Heart left ventricle (tissue), 16 donors: ENCODE measurements around the gene MINDY4. TPM values are rescaled to one million over a fixed set of nuclear protein-coding genes. Genes with fewer than 3 reads are reported as not detected.

ENCODE experiments used
- ATAC-seq, 4 donors: fragments of 200-7000 bp; cut with Tn5 transposase; one replicate each; pipeline ENCODE4 v1.9.1; 2020 to 2022; ENCODE audit warnings: moderate library complexity in 4 of 4, mild to moderate bottlenecking in 3 of 4, moderate number of reproducible peaks in 1 of 4
- DNase-seq, 5 donors: peaks; one replicate each; pipeline ENCODE4 v3.0.0-alpha.2; 2020
- H3K27ac ChIP-seq, 12 donors: fragments of 200-600 bp; sonication (generic) in 4 of 12; one replicate each; pipeline versions ENCODE4 v1.5.0 to v1.8.0; 2016 to 2022; ENCODE audit warnings: mild to moderate bottlenecking in 2 of 12
- H3K27me3 ChIP-seq, 9 donors: fragments of 200-600 bp; sonication (generic) in 2 of 9; one replicate each; pipeline versions ENCODE4 v1.5.1 to v1.8.0; 2016 to 2022; ENCODE audit warnings: mild to moderate bottlenecking in 3 of 9
- H3K36me3 ChIP-seq, 9 donors: fragments of 200-600 bp; sonication (generic) in 2 of 9; one replicate each; pipeline versions ENCODE4 v1.5.0 to v1.8.0; 2018 to 2022; ENCODE audit warnings: mild to moderate bottlenecking in 2 of 9
- H3K4me1 ChIP-seq, 12 donors: fragments of 200-600 bp; sonication (generic) in 4 of 12; one replicate each; pipeline versions ENCODE4 v1.5.0 to v1.8.0; 2016 to 2022; ENCODE audit warnings: mild to moderate bottlenecking in 3 of 12
- H3K4me3 ChIP-seq, 12 donors: fragments of 200-600 bp; sonication (generic) in 4 of 12; one replicate each; pipeline versions ENCODE4 v1.5.0 to v1.8.0; 2017 to 2022; ENCODE audit warnings: mild to moderate bottlenecking in 9 of 12, moderate library complexity in 4 of 12
- H3K9me3 ChIP-seq, 12 donors: fragments of 200-600 bp; sonication (generic) in 4 of 12; one replicate each; pipeline versions ENCODE4 v1.5.0 to v1.8.0; 2016 to 2022; ENCODE audit warnings: mild to moderate bottlenecking in 1 of 12
- POLR2A ChIP-seq, 2 donors: fragments of 450-650 bp; IDR thresholded peaks; one replicate each; pipeline ENCODE4 v1.6.1; 2017; ENCODE audit warnings: antibody characterized with exemption in 2 of 2, mild to moderate bottlenecking in 2 of 2, moderate library complexity in 2 of 2
- WGBS, 4 donors: extraction: QIAGEN DNeasy Blood & Tissue Kit in 2 of 4; methylation state at CpG; one replicate each; pipeline versions ENCODE4 v1.1.5 to v1.1.7; 2013 to 2018; 5-methylcytosine and 5-hydroxymethylcytosine counted together
- intact Hi-C, 10 donors: fragments of 100-400 bp; cut with DNase I; formaldehyde crosslinking; loops; one replicate each; pipeline versions ENCODE4 v1.11.1 to v1.14.2; 2022
- polyA plus RNA-seq, 2 donors: library from polyadenylated mRNA; stranded (reverse); fragments of 200-250 nt; gene quantifications; one replicate each; pipeline ENCODE4 v1.2.3, GENCODE V29; 2013
- total RNA-seq, 9 donors: library from RNA; depleted of rRNA in 2 of 9; stranded (reverse); fragments of >200 nt in 2 of 9; fragmentation: NEBNext Ultra II Directional in 3 of 9; extraction: Animal tissue kit (Norgen Biotek cat#: 25700) in 3 of 9; gene quantifications; one replicate each; pipeline versions ENCODE4 v1.1.0 to v1.2.4, GENCODE V29; 2016 to 2023
- TF ChIP-seq, protein P1 (sequence below), 12 donors: fragments of 200-600 bp; sonication (generic) in 4 of 12; IDR thresholded peaks; one replicate each; pipeline versions ENCODE4 v1.5.0 to v1.8.0; 2018 to 2022; ENCODE audit warnings: antibody characterized with exemption in 12 of 12, mild to moderate bottlenecking in 5 of 12
- donor health status: ischemic (EF 13 %, LVEDD 7.1; RV severe dilation, severe dysfunction).
- donor health status: healthy with polysubstance abuse.
- donor health status: DM: no; HTN: yes; CAD: no.
- donor health status: DM: no; HTN: no; CAD: no.
- donor health status: ischemic (EF 25% LVEDD 6.9; RV normal size, moderate dysfunction).
- donor health status: ischemic (EF 25% LVEDD 5.7; RV mildly dilated, moderate dysfunction).
- donor health status: healthy.
- donor health status: DM: yes; HTN: yes; CAD: no.
- donor health status: ischemic (EF 35%, LVEDD 5.7; RV mildly dilated, moderate dysfunction).
- donor health status: nonischemic (EF 11% LVEDD 7.7; RV severe dilation, severe dysfunction).
- donor health status: DM: yes; HTN: yes; CAD: no.
- donor health status: PGD.
- donor health status: ischemic (EF 29% LVEDD 5.4; RV normal size, mild dysfunction).
- donor health status: nonischemic (EF 23%, LVEDD 6.1; RV moderate dilation, normal function).

The MINDY4 gene
- total and polyA plus RNA-seq, 11 donors = 1.3 to 6.0 (median 2.9) TPM

DNA sequence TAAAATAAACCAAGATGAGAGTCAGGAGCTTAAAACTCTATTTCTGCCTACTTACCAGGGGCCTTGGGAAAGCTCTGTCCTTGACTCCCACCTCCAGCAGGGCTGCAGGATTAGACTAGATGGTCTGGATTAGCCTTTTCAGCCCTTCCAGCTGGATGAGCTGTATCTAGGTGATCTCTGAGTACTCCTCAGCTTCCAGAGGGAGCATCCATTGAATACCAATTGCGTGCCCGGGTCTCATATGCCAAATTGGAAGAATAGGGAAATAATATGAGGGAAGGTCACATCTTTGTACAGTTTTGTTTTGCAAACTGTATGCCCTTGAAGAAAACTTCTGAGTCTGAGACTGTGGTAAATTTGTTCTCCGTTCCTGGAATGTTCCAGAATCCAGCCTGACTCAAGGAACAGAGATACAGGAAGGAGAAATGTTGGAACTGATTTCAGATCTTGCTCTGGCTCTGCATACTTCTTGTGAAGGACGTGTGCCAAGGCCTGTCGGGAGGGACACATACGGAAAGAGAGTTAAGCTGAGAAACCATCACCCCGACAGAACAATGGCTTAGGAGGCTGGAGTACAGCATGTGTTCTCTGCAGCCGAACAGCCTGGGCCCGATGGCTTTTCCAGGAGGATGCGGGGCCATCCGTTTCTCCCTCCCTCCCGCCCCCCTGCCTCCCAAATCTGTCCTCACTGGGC, 44.9 kb downstream of the MINDY4 start:
- WGBS, 4 donors = 29 to 58% (median 46%) methylated on average over 12 of the region's 12 CpGs
- DNase-seq = peak in 4 of 5 donors; percentile 51 to 68 (median 62)

DNA sequence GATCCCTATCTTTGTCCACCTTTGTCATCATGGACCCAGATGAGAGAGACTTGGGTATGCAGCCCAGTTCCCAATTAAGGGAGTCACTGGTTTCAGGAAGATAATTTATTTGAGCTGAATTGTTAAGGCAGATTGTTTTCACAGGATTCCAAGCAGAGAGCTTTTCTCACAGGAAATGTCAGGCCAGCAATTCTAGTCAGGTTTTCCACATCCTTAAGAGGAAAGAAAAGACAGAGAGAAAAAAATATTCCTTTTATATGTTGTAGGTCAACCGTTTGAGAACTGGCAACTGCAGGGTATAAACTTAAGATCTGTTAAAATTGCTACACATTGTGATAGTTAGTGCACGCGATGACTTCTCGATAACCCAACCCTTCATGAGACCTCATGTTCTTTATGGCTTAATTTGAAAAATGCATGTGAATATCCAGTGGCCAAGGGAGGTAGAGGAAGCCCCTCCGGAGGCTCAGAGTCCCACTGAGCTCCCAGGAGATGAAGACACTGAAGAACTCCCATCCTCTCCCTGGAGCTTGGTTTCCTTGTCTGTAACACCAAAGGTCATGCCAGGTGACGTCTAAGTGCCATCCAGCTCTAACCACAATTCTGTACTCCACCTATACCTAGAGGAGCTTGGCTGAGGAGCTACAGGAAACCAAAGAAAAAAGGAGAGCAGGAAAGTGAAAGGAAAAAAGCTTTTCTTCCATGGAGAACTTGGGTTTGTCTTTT, 45.6 kb downstream of the MINDY4 start:
- peak in 2 of 4 donors; percentile 2 to 9 for ATAC-seq
- H3K4me1 ChIP-seq = peaks cover 6 to 63% (median 49%) of the 10 kb centered on the region in 12 donors
- H3K27me3 ChIP-seq = no peaks in the 10 kb centered on the region
- TF ChIP-seq, protein P1, sequence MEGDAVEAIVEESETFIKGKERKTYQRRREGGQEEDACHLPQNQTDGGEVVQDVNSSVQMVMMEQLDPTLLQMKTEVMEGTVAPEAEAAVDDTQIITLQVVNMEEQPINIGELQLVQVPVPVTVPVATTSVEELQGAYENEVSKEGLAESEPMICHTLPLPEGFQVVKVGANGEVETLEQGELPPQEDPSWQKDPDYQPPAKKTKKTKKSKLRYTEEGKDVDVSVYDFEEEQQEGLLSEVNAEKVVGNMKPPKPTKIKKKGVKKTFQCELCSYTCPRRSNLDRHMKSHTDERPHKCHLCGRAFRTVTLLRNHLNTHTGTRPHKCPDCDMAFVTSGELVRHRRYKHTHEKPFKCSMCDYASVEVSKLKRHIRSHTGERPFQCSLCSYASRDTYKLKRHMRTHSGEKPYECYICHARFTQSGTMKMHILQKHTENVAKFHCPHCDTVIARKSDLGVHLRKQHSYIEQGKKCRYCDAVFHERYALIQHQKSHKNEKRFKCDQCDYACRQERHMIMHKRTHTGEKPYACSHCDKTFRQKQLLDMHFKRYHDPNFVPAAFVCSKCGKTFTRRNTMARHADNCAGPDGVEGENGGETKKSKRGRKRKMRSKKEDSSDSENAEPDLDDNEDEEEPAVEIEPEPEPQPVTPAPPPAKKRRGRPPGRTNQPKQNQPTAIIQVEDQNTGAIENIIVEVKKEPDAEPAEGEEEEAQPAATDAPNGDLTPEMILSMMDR (IDR thresholded peaks at IDR 0.05) = no peak
- TF ChIP-seq POLR2A (IDR thresholded peaks at IDR 0.05) = no peak
- H3K27ac ChIP-seq = peak overlapping the region; percentile 66 to 88 (median 81)
- peak overlapping the region in 2 of 12 donors; percentile 17 to 31 for H3K4me3 ChIP-seq
- no peak for DNase-seq
- H3K36me3 ChIP-seq = no peaks in the 10 kb centered on the region
- H3K9me3 ChIP-seq = no peaks in the 10 kb centered on the region
- 42 to 61% (median 49%) methylated on average over 6 of the region's 6 CpGs for WGBS, 4 donors
- intact Hi-C loops = loop anchor here in 6 of 10 donors (5.0 to 10.0 kb wide), 6 partner anchors 50 to 100 kb away; partner anchors contain the start of gene AQP1 (in 4 of the 6)

More for the DNA sequence above, 44.9 kb downstream of the MINDY4 start:
- ATAC-seq = peak; percentile 69 to 89 (median 76)
- H3K9me3 ChIP-seq = no peaks in the 10 kb centered on the region
- H3K4me3 ChIP-seq = no peak overlapping the region
- H3K27me3 ChIP-seq = no peaks in the 10 kb centered on the region
- peaks cover 6 to 57% (median 45%) of the 10 kb centered on the region in 12 donors for H3K4me1 ChIP-seq
- no peaks in the 10 kb centered on the region for H3K36me3 ChIP-seq
- peak overlapping the region; percentile 66 to 88 (median 81) for H3K27ac ChIP-seq
- no peak for TF ChIP-seq POLR2A (IDR thresholded peaks at IDR 0.05)
- TF ChIP-seq, protein P1 (IDR thresholded peaks at IDR 0.05) = no peak
- intact Hi-C loops = loop anchor here in 6 of 10 donors (5.0 to 10.0 kb wide), 6 partner anchors 51 to 101 kb away; partner anchors contain the start of gene AQP1 (in 4 of the 6)

DNA sequence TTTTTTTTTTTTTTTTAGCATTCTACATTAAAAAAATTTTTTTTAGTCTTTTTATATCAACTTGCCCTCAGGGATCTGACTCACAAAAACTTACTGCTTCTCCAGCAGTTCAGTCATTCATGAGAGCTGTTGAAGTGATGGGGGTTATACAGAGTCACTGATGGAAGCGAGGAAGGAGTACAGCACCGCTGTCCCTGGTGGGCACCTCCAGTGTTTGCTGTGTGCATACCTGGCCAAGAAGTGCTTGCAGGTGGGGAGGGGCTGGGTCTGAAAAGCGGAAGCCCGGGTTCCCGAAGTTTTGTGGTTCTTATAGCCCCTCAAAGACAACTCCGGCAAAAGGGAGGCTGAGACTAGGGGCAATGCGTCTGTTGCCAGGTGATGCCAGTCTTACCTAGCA, 46.2 kb downstream of the MINDY4 start:
- H3K27me3 ChIP-seq = no peaks in the 10 kb centered on the region
- WGBS, 4 donors = 63 to 74% (median 69%) methylated on average over 7 of the region's 7 CpGs
- TF ChIP-seq POLR2A (IDR thresholded peaks at IDR 0.05) = no peak
- TF ChIP-seq, protein P1 (IDR thresholded peaks at IDR 0.05) = no peak
- H3K27ac ChIP-seq = peak overlapping the region; percentile 53 to 88 (median 81)
- peak overlapping the region in 3 of 12 donors; percentile 9 to 31 (median 17) for H3K4me3 ChIP-seq
- intact Hi-C loops = loop anchor here in 6 of 10 donors (5.0 to 10.0 kb wide), 6 partner anchors 50 to 100 kb away; partner anchors contain the start of gene AQP1 (in 4 of the 6)
- H3K36me3 ChIP-seq = no peaks in the 10 kb centered on the region
- peaks cover 6 to 66% (median 49%) of the 10 kb centered on the region in 12 donors for H3K4me1 ChIP-seq
- DNase-seq (no peak), ATAC-seq (peak in 2 of 4 donors; percentile 29 to 44)
- H3K9me3 ChIP-seq = no peaks in the 10 kb centered on the region
